CD4-positive, alpha-beta T cell treated with Interleukin-6 for 4 hours (primary cell): ENCODE data around the gene LAMA3.
"Not testable (repeated sequence)": the region's sequence is repeated elsewhere in the genome, so short reads cannot be mapped to it uniquely, and the experiment has no call there.

Experiments
- DNase-seq: peaks from one replicate; pipeline ENCODE4 v3.0.0-alpha.2; 2020; ENCODE audit warnings: mixed read lengths

Gene LAMA3

GRCh38 chr18:23710068-23710527, 20.8 kb downstream of the LAMA3 start:
- no peak for DNase-seq

GRCh38 chr18:23710946-23711345, 21.7 kb downstream of the LAMA3 start:
- no peak for DNase-seq

- DNase-seq = no peak
These were observed 22.2 kb downstream of the LAMA3 start for GRCh38 chr18:23711426-23711825.

- peak; percentile 11 for DNase-seq
These were observed 23.2 kb downstream of the LAMA3 start for GRCh38 chr18:23712445-23712844.

GRCh38 chr18:23714576-23714975, 25.3 kb downstream of the LAMA3 start:
- no peak for DNase-seq

GRCh38 chr18:23716079-23716478, 26.8 kb downstream of the LAMA3 start:
- DNase-seq = not testable (repeated sequence)

- no peak for DNase-seq
These were observed 27.3 kb downstream of the LAMA3 start for GRCh38 chr18:23716516-23716915.

GRCh38 chr18:23716966-23717365, 27.7 kb downstream of the LAMA3 start:
- no peak for DNase-seq

- DNase-seq = no peak
These were observed 29.0 kb downstream of the LAMA3 start for GRCh38 chr18:23718243-23718720.

- no peak for DNase-seq
These were observed 29.5 kb downstream of the LAMA3 start for GRCh38 chr18:23718731-23719130.

GRCh38 chr18:23719634-23720201, 30.5 kb downstream of the LAMA3 start:
- no peak for DNase-seq

GRCh38 chr18:23721696-23722480, 32.6 kb downstream of the LAMA3 start:
- DNase-seq = no peak

- no peak for DNase-seq
These were observed 33.4 kb downstream of the LAMA3 start for GRCh38 chr18:23722646-23723045.

GRCh38 chr18:23723121-23723520, 33.9 kb downstream of the LAMA3 start:
- no peak for DNase-seq

GRCh38 chr18:23724681-23725080, 35.4 kb downstream of the LAMA3 start:
- no peak for DNase-seq

GRCh38 chr18:23725351-23725750, 36.1 kb downstream of the LAMA3 start:
- DNase-seq = no peak

GRCh38 chr18:23725827-23726661, 36.8 kb downstream of the LAMA3 start:
- DNase-seq = no peak

GRCh38 chr18:23727707-23728493, 38.6 kb downstream of the LAMA3 start:
- DNase-seq = no peak

GRCh38 chr18:23730857-23731256, 41.6 kb downstream of the LAMA3 start:
- DNase-seq = no peak

GRCh38 chr18:23731861-23732260, 42.6 kb downstream of the LAMA3 start:
- DNase-seq = no peak

GRCh38 chr18:23732439-23732838, 43.2 kb downstream of the LAMA3 start:
- no peak for DNase-seq

- DNase-seq = not testable (repeated sequence)
These were observed 44.0 kb downstream of the LAMA3 start for GRCh38 chr18:23733265-23733664.

GRCh38 chr18:23733895-23734294, 44.6 kb downstream of the LAMA3 start:
- no peak for DNase-seq
